CD4-positive, alpha-beta T cell treated with Interleukin-6 at 100 ng/mL for 8 hours (primary cell): Measurements from ENCODE around the gene PTPRU.

ENCODE experiments used
- DNase-seq: peaks from one replicate; pipeline ENCODE4 v3.0.0-alpha.2; 2020; ENCODE audit warnings: mixed read lengths, low spot score

PTPRU gene

DNA sequence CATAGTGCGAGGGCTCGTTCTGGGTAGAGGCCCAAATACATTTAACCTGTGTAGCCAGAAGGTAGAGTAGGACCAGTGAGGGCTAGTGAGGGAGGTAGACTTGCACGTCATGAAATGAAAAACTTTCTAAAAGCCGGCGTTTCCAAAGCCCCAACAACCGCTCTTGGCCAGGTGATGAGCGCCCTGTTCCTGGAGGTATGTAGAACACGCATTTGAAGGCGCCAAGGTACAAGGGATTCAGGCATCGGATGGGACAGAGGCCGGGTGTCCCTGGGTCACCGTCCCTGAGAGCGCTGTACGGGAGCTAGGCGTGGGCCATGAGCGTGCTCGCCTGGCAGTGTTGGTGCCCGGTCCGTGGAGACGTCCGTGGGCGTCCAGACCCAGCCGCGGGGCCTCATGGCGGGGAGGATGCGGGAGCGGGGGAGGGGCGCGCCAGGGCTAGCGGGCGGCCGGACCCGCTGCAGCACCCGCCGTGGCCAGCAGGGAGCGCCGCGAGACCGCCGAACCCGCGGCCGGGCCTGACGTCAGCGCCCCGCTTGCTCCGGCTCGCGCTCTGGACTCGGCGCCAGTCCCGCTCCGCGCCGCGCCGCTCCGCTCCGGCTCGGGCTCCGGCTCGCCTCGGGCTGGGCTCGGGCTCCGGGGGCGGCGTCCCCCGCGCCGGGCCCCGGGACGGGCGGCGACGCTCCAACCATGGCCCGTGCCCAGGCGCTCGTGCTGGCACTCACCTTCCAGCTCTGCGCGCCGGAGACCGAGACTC lies at the start of gene PTPRU:
PTPRU (plus strand) TSS at position 568 of the 757 bp plus-strand sequence; CDS start at position 691, 123 bp downstream.
- peak; percentile 71 for DNase-seq

DNA sequence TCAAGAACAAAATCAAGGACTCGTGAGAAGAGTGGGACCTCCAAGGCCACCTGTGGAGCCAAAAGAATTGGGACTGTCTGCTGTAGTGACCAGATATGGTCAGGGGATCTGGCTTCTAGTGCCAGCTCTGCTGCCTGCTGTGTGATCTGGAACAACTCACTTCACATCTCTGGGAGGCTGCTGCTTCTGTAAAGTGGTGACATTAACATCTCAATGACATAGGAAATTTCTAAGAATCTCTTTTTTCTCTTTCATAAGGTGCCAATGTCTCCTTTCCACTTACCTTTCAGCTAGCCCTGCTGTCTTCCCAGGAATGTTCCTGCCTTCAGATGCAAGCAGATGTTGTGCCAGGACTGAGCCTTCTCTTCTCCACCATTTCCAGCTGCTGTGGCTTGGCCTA lies 49.6 kb upstream of the PTPRU start:
- DNase-seq, result no peak

DNA sequence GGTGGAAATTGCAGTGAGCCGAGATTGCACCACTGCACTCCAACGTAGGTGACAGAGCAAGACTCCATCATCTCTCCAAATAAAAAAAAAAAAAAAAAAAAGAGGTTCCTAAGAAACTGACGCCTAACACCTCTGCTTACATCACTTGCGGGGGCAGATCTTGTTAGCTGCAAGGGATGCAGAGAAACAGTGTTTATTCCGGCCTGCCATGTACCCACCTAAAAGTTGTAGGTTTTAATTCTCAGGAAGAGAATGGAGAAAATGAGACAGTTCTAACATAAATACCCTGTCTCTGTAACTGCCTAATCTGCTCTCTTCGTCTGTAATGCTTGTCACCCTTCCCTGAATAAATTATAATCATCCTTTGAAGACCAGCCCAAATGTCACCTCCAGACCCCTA lies 45.6 kb upstream of the PTPRU start:
- DNase-seq, result no peak

DNA sequence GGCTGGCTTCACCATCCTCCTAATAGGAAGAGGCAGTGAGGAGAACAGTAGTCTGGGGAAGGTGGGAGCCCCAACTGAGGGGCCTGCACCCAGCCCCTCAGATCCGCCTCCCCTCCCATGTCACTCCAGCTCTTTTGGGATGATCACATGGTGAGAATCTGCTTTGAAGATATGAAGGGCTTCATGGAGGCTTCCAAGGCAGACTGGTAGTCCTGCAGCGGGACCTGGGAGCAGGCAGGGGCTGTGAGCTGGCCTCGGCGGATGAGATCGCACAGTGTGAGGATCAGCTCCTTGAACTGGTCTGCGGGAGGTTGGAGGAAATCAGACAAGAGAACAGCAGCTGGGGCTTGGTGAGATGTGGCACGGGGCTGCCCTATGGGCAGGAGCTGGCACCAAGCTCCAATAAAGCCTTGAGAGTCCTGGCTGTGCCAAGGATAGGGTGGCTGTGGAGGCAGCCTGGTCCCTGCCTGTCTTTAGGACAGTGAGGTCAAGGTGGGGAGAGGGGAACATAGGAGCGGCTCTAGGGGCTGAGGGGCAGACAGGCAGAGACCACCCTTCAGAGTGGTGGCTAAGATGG lies 42.4 kb upstream of the PTPRU start:
- DNase-seq, result no peak

DNA sequence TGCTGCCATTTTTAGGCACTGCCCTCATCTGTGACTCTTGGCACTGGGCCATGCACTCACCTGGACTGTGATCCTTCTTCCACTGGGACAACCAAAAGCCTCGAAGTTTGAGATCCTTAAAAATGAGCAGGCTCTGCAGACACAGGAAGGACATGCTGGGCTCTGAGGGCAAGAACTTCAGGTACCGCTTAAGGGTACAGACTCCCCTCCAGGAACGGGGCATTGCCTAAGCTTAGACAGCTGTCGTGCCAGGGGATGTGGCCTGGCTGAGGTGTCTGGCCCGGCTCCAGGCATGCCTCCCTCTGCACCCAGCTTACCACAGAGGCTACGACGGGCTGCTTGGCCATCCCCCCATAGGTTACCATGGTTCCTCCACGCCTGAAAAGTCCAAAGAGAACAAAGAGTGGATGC lies 40.4 kb upstream of the PTPRU start:
- DNase-seq, result no peak

DNA sequence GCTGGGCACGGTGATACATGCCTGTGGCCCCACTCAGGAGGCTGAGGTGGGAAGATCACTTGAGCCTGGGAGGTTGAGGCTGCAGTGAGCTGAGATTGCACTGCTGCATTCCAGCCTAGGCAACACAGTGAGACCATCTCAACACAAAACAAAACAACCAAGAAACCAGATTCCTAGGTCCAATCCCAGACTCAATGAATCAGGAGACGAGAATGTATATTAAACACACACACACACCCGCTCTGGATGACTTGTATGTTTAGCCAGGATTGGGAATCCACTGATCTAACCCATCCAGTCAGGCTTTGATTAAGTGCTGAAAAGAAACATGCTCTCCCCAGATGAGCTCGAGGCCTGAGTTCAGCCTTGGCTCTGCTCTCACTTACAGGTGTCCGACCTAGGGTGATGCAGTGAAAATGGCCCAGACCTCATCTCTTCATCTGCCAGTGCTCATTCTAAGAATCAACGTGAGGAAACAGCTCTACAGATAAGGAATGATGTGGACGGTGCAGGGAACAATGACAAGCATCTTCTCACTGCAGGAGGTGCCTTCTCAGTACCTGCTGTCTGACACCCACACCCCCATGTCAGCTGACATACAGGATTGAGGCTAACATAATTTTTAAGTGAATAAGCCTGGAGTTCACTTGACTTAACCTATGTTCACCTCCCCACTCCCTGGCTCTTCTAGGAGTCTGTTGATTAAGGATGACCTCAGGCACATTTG lies 39.3 kb upstream of the PTPRU start:
- no peak for DNase-seq

DNA sequence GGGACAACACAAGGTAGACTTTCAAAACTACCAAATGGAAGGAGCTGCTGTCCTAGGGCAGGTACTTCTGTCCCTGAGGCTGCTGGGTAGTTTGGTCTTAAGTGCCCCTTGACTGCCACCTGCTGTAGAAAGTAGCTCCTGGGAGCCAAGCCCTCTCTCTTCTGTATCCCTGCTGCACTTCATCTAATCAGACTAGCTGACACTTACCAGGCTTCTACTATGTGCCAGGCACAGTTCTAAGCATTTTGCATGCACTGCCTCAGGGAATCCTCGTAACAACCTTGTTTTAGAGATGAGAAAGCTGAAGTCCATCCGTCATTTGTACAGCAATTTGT lies 38.8 kb upstream of the PTPRU start:
- peak; percentile 35 for DNase-seq

DNA sequence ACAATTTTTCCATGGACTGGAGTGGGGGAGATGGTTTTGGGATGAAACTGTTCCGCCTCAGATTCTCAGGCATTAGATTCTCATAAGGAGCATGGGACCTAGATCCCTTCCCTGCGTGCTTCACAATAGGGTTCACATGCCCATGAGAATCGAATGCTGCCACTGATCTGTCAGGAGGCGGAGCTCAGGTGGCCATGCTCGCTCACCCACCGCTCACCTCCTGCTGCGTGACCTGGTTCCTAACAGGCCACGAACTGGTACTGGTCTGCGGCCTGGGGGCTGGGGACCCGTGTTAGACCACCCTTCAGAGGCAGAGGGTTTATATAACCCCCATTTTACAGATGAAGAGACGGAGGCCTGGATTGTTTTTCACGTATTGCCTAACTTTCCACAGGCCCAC lies 38.3 kb upstream of the PTPRU start:
- DNase-seq, result no peak

DNA sequence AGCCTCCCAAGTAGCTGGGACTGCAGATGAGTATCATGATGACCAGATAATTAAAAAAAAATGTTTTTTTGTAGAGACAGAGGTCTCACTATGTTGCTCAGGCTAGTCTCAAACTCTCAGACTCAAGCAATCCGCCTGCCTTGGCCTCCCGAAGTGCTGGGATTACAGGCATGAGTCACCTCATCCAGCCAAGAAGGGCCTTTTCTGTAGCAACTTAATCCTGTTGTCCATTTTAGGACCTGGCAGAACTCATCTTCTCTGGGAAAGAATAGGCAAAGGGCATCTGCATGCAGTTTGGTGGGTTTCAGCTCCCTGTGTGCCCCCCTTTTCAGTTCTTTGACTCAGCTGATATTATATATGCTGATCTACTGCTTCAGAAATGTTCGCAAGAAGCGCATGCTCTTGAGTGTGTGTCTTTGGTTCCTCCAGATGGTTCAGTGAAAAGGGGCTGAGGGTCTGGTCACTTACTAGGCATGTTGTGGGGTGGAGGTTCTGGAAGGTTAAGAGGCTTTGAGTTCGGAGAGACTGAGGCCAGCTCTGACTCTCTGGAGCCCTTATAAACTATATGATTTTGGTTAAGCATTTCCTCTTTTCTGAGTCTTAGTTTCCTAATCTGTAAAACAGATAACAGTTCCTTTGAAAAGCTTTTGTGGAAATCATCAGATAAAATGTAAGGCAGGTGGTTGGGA lies 35.3 kb upstream of the PTPRU start:
- no peak for DNase-seq

DNA sequence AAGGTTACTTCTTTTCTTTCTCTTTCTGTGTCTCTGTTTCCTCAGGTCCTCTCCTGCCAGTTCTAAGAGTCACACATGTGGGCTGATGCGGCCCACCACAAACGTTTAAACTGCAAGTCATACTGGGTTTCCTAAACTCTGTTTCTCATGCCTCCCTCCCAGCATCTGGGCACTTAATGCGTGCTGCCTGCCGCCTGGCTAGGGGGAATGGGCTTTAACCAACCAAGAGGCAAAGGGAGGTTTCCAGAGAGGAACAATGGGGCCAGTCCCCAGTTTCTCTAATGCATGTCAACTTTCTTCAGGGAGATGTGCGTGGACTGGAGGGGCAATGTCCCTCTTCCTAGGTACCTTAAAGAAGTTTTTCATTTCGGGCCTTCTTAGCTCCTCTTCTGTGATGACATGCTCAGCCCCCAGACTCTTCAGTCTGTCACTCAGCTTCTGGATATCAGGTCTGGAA lies 34.7 kb upstream of the PTPRU start:
- DNase-seq, result no peak

DNA sequence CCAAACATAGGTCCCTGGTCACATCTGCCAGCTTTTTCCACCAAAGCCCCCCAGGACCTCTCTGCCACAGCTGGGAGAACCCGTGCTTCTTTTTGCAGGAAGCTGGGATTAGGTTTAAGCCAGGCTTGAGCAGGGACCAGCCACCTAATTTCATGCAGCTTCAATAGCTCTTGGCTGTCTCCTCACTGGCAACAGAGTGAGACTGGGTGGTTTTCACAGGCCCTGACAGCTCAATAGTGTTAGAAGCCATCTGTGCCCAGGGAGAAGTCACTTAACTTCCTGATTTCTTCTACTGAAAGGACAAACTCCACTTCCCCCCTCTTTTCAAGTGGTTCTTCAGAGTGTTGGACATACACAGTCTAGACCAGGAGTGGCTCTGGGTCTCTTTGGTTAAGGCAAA lies 34.3 kb upstream of the PTPRU start:
- DNase-seq, result no peak

DNA sequence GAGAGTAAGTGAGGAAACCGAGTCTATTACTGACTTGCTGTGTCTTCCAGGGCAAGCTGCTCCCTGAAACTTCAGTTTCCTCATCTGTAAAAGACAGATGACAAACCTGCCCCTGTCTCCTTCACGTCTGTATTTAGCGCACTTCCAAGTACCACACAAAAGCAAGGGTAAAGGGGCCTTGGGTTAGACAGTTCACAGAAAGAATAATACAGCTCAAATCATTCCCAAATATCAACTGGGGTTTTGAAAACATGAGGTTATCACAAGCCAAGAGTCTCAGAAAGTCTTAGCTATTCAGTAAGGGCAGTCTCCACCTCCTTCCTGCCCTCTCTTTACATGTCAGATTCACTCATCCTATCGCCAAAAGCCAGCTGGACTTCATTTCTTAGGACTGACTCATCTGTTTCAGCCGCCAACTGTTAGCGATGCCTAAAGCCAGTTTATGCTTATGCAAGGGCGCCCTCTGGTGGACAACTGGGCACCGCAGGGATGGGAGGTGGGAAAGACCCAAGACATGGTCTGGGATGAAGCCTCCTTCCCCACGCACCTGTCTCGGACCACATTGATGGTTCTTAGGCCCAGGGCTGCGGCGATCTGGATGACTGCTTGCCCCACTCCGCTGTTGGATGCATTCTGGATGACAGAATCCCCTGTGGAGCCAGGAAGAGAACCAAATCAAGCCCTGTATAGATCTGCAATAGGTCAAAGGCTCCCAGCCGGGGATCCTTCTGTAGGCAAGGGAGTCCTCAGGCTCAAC lies 33.6 kb upstream of the PTPRU start:
- DNase-seq, result peak; percentile 81

DNA sequence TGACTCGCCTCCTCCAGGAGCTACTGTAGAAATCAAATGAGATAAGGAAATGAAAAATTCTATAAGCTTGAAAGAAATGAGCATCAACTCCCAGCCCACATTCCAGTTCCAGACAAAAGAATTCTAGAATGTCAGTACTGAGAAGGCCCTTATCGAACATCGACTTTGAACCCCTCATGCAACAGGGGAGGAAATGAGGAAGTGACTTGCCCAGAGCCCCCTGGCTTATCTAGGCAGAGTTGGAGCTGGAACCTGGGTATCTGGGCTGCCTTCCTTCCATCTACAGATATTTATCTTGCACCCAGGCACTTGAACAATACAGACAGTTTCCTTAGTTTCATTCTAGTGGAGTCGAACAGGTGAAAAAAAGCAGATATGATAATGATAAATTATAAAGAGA lies 27.9 kb upstream of the PTPRU start:
- no peak for DNase-seq

DNA sequence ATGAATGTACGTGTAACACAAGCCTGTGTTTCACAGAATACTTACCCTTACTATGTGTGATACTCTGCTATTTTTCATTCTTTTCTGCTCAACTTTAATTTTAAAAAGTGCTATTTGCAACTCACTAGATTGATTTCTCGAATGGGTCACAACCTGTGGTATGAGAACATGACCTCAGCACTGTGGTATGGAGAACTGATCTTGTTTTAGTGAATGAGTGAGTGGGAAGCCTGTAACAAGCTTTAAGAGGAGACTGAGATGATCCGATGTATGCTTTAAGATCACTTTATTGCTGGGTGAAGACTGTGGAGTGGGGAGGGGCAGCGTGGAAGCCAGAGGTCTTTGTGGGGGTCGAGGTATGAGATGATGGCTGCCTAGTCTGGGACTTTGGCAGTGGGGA lies 27.1 kb upstream of the PTPRU start:
- no peak for DNase-seq

DNA sequence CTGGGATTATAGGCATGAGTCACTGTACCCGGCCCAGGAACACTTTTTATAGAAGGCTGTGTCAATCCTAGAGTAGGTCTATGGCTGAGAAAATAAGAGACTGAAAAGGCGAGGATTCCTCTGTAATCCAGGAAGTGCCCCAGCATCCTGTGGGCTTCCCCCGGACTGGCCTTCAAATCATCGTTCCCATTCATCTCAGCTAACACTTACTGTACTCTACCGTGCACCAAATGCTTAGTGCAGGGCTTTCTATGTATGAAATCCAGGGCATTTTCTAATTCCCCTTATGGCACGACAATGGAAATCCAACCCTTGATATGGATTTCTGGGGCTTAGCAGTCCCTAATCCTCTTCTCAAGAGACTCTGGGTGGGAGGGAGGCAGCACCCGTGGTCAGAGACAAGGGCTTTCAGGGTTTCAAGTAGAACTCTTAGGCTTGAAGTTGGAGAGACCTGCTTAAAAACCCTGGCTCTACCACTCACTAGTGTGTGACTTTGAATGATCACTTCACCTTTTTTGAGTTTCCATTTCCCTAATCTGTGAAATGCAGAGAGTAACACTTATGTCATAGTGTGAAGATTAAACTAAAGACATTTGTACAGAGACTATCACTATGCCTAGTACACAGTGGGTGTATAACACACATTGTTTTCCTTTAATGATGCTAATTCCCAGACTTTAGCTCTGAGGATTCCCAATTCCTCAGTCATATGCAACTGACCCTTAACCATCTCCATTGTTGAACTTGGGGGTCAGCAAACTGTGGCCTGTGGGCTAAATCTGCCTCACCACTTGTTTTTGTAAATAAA lies 25.8 kb upstream of the PTPRU start:
- no peak for DNase-seq

DNA sequence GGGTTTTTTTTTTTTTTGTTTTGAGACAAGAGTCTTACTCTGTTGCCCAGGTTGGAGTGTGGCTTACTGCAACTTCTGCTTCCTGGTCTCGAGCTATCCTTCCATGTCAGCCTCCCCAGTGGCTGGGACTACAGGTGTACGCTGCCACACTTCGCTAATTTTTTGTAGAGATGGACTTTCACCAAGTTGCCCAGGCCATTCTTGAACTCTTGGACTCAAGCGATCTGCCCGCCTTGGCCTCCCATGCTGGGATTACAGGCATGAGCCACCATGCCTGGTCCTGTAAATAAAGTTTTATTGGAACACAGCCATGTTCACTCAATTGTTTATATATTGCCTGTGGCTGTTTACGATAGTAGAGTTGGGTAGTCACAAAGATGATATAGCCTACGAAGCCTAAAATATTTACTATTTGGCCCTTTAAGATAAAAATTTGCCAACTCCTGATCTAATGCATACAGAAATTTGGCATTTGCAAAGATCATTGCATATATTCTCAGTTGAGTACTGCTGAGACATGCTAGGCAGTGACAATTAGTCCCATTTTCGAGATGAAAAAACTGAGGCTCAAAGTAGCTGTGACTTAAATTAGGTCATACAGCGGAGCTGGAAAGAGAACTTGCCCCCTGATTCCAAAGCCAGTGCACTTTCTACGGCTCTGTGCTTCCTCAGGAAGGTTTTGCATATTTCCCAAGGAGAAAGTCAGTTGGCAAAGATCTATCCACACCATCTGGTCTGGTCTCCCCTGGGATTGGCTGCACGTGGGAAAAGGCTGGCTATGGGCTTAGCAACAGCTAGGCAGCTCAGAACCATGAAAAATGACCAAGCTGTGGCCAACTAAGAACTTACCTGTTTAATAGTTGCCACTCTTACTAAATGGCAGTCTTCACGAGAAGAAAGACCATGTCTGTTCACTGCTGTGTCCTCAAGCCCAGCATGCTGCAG lies 25.0 kb upstream of the PTPRU start:
- no peak for DNase-seq

DNA sequence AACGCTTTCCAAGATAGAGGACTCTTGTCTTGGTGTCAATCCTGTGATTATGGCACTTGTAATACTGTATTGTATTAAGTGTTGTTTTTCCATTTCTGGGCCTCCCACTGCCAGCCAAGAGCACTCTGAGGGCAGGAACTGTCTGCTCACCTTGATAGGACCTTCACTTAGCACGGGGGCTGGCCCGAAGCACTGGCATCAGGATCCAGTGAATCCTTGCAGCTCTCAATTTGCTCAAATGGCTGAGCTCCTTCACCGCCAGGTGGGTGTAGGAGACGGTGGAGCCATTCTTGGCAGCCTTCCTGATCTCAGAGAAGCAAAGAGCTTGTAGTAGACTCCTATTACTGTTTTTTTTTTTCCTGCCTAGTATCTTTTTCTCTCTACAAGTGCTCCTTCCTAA lies 23.3 kb upstream of the PTPRU start:
- DNase-seq, result no peak

DNA sequence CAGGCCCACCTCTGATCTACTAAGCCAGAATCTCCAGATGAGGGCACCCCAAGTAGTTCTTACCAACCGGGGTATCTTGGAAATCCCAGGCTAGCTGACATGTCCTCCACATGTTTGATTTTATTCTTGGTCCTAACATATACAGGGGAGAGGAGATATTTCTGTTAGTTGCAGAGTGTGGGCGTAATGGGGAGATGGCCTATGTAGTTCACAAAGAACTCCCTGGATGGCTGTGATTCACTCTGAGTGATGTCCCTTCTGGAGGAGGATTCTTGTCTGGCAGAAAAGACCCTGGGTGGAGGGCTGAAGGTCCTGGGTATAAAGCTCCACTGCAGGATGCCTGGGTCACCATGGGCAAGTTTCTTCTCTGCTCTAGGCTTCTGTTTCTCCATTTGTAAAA lies 18.7 kb upstream of the PTPRU start:
- no peak for DNase-seq

DNA sequence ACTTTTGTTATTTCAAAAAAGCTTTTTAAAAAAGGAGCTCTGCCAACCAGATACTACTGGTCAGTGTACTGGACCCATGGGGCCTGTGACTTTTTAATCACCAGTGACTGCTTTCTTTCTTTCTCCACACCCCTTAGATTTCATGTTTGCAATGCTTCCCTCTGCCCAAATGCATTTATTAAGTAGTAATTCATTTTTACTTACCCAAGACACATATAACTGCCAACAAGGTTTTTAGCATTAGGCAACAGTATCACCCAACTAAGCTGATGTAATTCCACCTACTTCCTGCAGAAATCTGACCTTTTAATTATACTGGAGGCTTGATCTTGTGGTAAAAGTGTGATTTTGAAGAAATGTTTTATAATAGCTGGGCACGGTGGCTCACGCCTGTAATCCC lies 18.1 kb upstream of the PTPRU start:
- DNase-seq, result no peak

DNA sequence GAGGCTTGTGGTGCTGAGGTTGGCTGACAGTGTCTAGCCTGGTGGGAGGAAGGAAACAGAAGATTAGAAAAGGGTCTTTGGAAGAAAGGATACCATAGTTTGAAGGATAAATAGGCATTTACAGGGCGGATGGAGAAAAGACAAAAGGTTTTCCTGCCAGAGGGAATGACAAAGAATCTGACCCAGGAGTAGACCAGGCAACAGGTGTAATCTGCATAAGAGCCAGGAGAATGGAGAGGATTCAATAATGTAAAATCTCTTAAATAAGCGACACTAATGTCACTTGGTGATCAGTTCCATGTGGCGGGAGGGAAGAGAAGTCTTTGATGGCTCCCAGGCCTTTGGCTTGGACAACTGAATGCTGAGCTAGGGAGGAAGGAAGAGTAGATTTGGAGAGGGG lies 15.0 kb upstream of the PTPRU start:
- DNase-seq, result no peak
